NOMO-1 treated with dmso at 0.1 percent for 144 hours (cell line): ENCODE results near the gene GLE1.

Source experiments
- DNase-seq: peaks from one replicate; lab custom pipeline; 2025; ENCODE audit not compliant: unreplicated experiment; lab: John Stamatoyannopoulos, UW

Gene GLE1

GRCh38 chr9:128588581-128589233 lies 84.2 kb downstream of the GLE1 start:
- DNase-seq: no peak
